Body of pancreas (tissue), 4 donors: ENCODE data around the gene TRPM5. TPM values are rescaled to one million over a fixed set of nuclear protein-coding genes. Genes with fewer than 3 reads are reported as not detected.

Source experiments
- ATAC-seq: fragments of 150-250 bp; one replicate; pipeline ENCODE4 v1.9.1; 2016
- DNase-seq, 4 donors: peaks; one replicate each; pipeline ENCODE4 v3.0.0-alpha.2; 2019
- H3K27ac ChIP-seq, 4 donors: fragments of 200-600 bp; sonication (generic); 1 replicate in 3 of 4; 2 replicates in 1 of 4; pipeline versions ENCODE4 v1.5.1 to v1.6.1; 2016 to 2019; ENCODE audit warnings: mild to moderate bottlenecking in 1 of 4, mixed read lengths in 1 of 4, moderate library complexity in 1 of 4
- H3K27me3 ChIP-seq, 2 donors: fragments of 200-600 bp; sonication (generic); one replicate each; pipeline ENCODE4 v1.6.0; 2016; ENCODE audit warnings: mild to moderate bottlenecking in 1 of 2
- H3K36me3 ChIP-seq, 2 donors: fragments of 200-600 bp; sonication (generic); replicated peaks in 1 of 2; 2 replicates each; pipeline ENCODE4 v1.5.1; 2016; ENCODE audit warnings: low read depth in 2 of 2; ENCODE audit not compliant: insufficient read depth in 1 of 2
- H3K4me1 ChIP-seq: fragments of 200-600 bp; sonication (generic); one replicate; pipeline ENCODE4 v1.6.0; 2016
- H3K4me3 ChIP-seq, 2 donors: fragments of 200-600 bp; sonication (generic); 1 replicate in 1 of 2; 2 replicates in 1 of 2; pipeline ENCODE4 v1.5.1; 2016 to 2019
- H3K9me3 ChIP-seq, 3 donors: fragments of 200-600 bp; sonication (generic); 1 replicate in 2 of 3; 2 replicates in 1 of 3; pipeline ENCODE4 v1.5.1; 2016
- CTCF ChIP-seq, 7 experiments: fragments of 450-650 bp in 4 of 7; fragments of 200-600 bp in 3 of 7; sonication (generic) in 3 of 7; IDR thresholded peaks; one replicate each; pipeline ENCODE4 v1.5.1; 2016 to 2019; ENCODE audit warnings: antibody characterized with exemption in 7 of 7
- POLR2A ChIP-seq, 3 donors: fragments of 450-650 bp; IDR thresholded peaks; one replicate each; pipeline ENCODE4 v1.6.1; 2016; ENCODE audit warnings: antibody characterized with exemption in 3 of 3, mild to moderate bottlenecking in 2 of 3
- WGBS, 2 donors: methylation state at CpG; one replicate each; pipeline ENCODE4 v1.1.5; 2017; 5-methylcytosine and 5-hydroxymethylcytosine counted together
- intact Hi-C: fragments of 100-400 bp; cut with DNase I; formaldehyde crosslinking; loops from one replicate; pipeline ENCODE4 v1.15.1; 2023
- total RNA-seq, 2 donors: library from RNA; depleted of rRNA; stranded (reverse); fragments of >200 nt; gene quantifications; one replicate each; pipeline ENCODE4 v1.1.0, GENCODE V29; 2016

Gene TRPM5
- total RNA-seq, 2 donors from 2014 or later = under 0.01 to 2.6 TPM

- Histone ChIP-seq H3K4me3 (no peak overlapping the region), H3K9me3 (no peaks in the 10 kb centered on the region), H3K27ac (no peak overlapping the region), H3K27me3 (no peaks in the 10 kb centered on the region), H3K4me1 (peaks cover 10% of the 10 kb centered on the region), H3K36me3 (peaks cover 0 to 10% of the 10 kb centered on the region in 2 donors)
- ATAC-seq (no peak), DNase-seq (no peak)
- TF ChIP-seq CTCF (IDR thresholded peaks at IDR 0.05) = no peak
- TF ChIP-seq POLR2A (IDR thresholded peaks at IDR 0.05) = no peak
- intact Hi-C loops = no loop called here
- WGBS, 2 donors = 70 to 71% methylated on average over 14 of the region's 14 CpGs
Observed at GRCh38 chr11:2406451-2406850, 37.9 kb downstream of the TRPM5 start.

- peaks cover 0 to 10% of the 10 kb centered on the region in 2 donors for H3K36me3 ChIP-seq
- peaks cover 14% of the 10 kb centered on the region for H3K4me1 ChIP-seq
- intact Hi-C loops = no loop called here
- H3K4me3 ChIP-seq = no peak overlapping the region
- TF ChIP-seq CTCF (IDR thresholded peaks at IDR 0.05) = no peak
- no peak for TF ChIP-seq POLR2A (IDR thresholded peaks at IDR 0.05)
- no peaks in the 10 kb centered on the region for H3K27me3 ChIP-seq
- no peak overlapping the region for H3K27ac ChIP-seq
- H3K9me3 ChIP-seq = no peaks in the 10 kb centered on the region
- ATAC-seq = no peak
- DNase-seq = no peak
- WGBS, 2 donors = 68 to 88% methylated on average over 5 to 11 of the region's 12 CpGs
Observed at GRCh38 chr11:2404735-2405196, 39.5 kb downstream of the TRPM5 start.

GRCh38 chr11:2402890-2403645 is 41.2 kb downstream of the TRPM5 start:
- TF ChIP-seq POLR2A (IDR thresholded peaks at IDR 0.05) (no peak), CTCF (IDR thresholded peaks at IDR 0.05) (no peak)
- Histone ChIP-seq H3K4me3 (no peak overlapping the region), H3K36me3 (peaks cover 0 to 10% of the 10 kb centered on the region in 2 donors), H3K4me1 (peaks cover 29% of the 10 kb centered on the region), H3K27me3 (no peaks in the 10 kb centered on the region), H3K9me3 (no peaks in the 10 kb centered on the region), H3K27ac (no peak overlapping the region)
- DNase-seq (no peak), ATAC-seq (no peak)
- intact Hi-C loops = no loop called here
- 85 to 90% methylated on average over 4 to 31 of the region's 31 CpGs for WGBS, 2 donors

DNA sequence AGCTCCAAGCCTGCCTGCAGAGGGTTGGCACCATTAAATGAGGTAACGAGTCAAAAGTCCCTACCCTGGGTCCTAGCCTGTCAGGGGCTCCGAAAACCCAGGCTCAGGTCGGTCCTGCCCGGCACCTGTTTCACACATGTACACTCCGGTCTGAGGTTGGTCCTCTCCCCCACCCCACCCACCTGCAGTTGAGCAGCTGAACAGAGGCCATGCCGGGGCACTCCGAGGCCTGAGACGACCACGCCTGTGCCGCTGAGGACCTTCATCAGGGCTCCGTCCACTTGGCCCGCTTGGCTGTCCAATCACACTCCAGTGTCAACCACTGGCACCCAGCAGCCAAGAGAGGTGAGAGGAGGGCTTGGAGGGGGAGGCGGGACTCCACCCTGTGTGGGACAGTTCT is 42.2 kb downstream of the TRPM5 start:
- Histone ChIP-seq H3K27ac (no peak overlapping the region), H3K4me3 (no peak overlapping the region), H3K9me3 (no peaks in the 10 kb centered on the region), H3K4me1 (peaks cover 29% of the 10 kb centered on the region), H3K36me3 (peaks cover 0 to 12% of the 10 kb centered on the region in 2 donors), H3K27me3 (no peaks in the 10 kb centered on the region)
- WGBS, 2 donors = 79 to 86% methylated on average over 12 to 13 of the region's 13 CpGs
- DNase-seq (no peak), ATAC-seq (no peak)
- TF ChIP-seq CTCF (IDR thresholded peaks at IDR 0.05) = no peak
- TF ChIP-seq POLR2A (IDR thresholded peaks at IDR 0.05) = no peak
- intact Hi-C loops = no loop called here
